ENCODE results near the gene NPTN.

Gene NPTN

GRCh38 chr15:73593304-73594074, 39.7 kb downstream of the NPTN start:
- peak in 1 of 2 experiments; percentile 5 for DNase-seq (ENCODE audit: low read depth in 1 of 2, low spot score in 1 of 2)
- TF ChIP-seq POLR2AphosphoS5 (IDR thresholded peaks at IDR 0.05; ENCODE audit: low read depth) (no peak), REST (IDR thresholded peaks at IDR 0.05; ENCODE audit: insufficient replicate concordance, low read depth) (no peak), GABPA (IDR thresholded peaks at IDR 0.05; ENCODE audit: low read depth) (no peak), SPI1 (IDR thresholded peaks at IDR 0.05; ENCODE audit: borderline replicate concordance, low read depth) (peak; percentile 74)
- H3K27me3 ChIP-seq (ENCODE audit: insufficient read depth, poor library complexity, severe bottlenecking): no peaks in the 10 kb centered on the region
- H3K27ac ChIP-seq (replicated peaks): no peak overlapping the region
- H3K4me3 ChIP-seq (replicated peaks; ENCODE audit: insufficient read depth, low read length): no peak overlapping the region

- TF ChIP-seq REST (IDR thresholded peaks at IDR 0.05; ENCODE audit: insufficient replicate concordance, low read depth) (no peak), GABPA (IDR thresholded peaks at IDR 0.05; ENCODE audit: low read depth) (no peak), POLR2AphosphoS5 (IDR thresholded peaks at IDR 0.05; ENCODE audit: low read depth) (no peak), CTCF (IDR thresholded peaks at IDR 0.05; ENCODE audit: insufficient read depth, low read length) (no peak), SPI1 (IDR thresholded peaks at IDR 0.05; ENCODE audit: borderline replicate concordance, low read depth) (no peak)
- Histone ChIP-seq H3K27ac (replicated peaks) (no peak overlapping the region), H3K4me3 (replicated peaks; ENCODE audit: insufficient read depth, low read length) (no peak overlapping the region), H3K27me3 (ENCODE audit: insufficient read depth, poor library complexity, severe bottlenecking) (no peaks in the 10 kb centered on the region)
- DNase-seq (ENCODE audit: low read depth in 1 of 2, low spot score in 1 of 2): no peak
These were observed 42.9 kb downstream of the NPTN start for GRCh38 chr15:73590263-73590662.

GRCh38 chr15:73589766-73590165, 43.4 kb downstream of the NPTN start:
- Histone ChIP-seq H3K27me3 (ENCODE audit: insufficient read depth, poor library complexity, severe bottlenecking) (no peaks in the 10 kb centered on the region), H3K27ac (replicated peaks) (no peak overlapping the region), H3K4me3 (replicated peaks; ENCODE audit: insufficient read depth, low read length) (no peak overlapping the region)
- DNase-seq (ENCODE audit: low read depth in 1 of 2, low spot score in 1 of 2): peak in 1 of 2 experiments; percentile 36
- no peak for TF ChIP-seq GABPA (IDR thresholded peaks at IDR 0.05; ENCODE audit: low read depth)
- no peak for TF ChIP-seq REST (IDR thresholded peaks at IDR 0.05; ENCODE audit: insufficient replicate concordance, low read depth)
- no peak for TF ChIP-seq SPI1 (IDR thresholded peaks at IDR 0.05; ENCODE audit: borderline replicate concordance, low read depth)
- TF ChIP-seq CTCF (IDR thresholded peaks at IDR 0.05; ENCODE audit: insufficient read depth, low read length): no peak
- TF ChIP-seq POLR2AphosphoS5 (IDR thresholded peaks at IDR 0.05; ENCODE audit: low read depth): no peak
